Measurements from ENCODE around the gene ANXA8.
"Not testable (repeated sequence)": the region's sequence is repeated elsewhere in the genome, so short reads cannot be mapped to it uniquely, and the experiment has no call there.

GRCh38 chr10:47461261-47461687, 22.6 kb downstream of the ANXA8 start:
- TF ChIP-seq MAX (IDR thresholded peaks at IDR 0.05; ENCODE audit: low read depth, low read length); ESRRA (IDR thresholded peaks at IDR 0.05; ENCODE audit: low read length); ZNF384 (IDR thresholded peaks at IDR 0.05; ENCODE audit: borderline replicate concordance, low read depth, low read length): not testable (repeated sequence)

Data from GM12878 (cell line).